PC-3 (cell line): ENCODE data around the gene TP53AIP1.

Source experiments
- CTCF ChIP-seq: fragments of 300-600 bp; sonication (generic); conservative IDR thresholded peaks from 2 replicates; pipeline ENCODE4 v1.5.1; 2017; ENCODE audit warnings: antibody characterized with exemption, low read depth, mild to moderate bottlenecking, low read length
- EZH2 ChIP-seq: fragments of 300-600 bp; sonication (generic); IDR thresholded peaks from one replicate; pipeline ENCODE4 v1.6.1; 2017; ENCODE audit warnings: antibody characterized with exemption, mild to moderate bottlenecking, low read length; ENCODE audit not compliant: unreplicated experiment

GRCh38 chr11:128948583-128948982 lies 5.9 kb upstream of the TP53AIP1 start:
- TF ChIP-seq EZH2: no peak
- peak; percentile 37; the same call in 1 of the 2 replicates for TF ChIP-seq CTCF
